GM18520 (cell line): Measurements from ENCODE around the gene POU2AF3.
"Not testable (repeated sequence)": the region's sequence is repeated elsewhere in the genome, so short reads cannot be mapped to it uniquely, and the experiment has no call there.

ENCODE experiments used
- ATAC-seq: cut with Tn5 transposase; IDR thresholded peaks from one replicate; pipeline ENCODE4 v1.9.1; 2021; ENCODE audit not compliant: unreplicated experiment

The POU2AF3 gene

DNA sequence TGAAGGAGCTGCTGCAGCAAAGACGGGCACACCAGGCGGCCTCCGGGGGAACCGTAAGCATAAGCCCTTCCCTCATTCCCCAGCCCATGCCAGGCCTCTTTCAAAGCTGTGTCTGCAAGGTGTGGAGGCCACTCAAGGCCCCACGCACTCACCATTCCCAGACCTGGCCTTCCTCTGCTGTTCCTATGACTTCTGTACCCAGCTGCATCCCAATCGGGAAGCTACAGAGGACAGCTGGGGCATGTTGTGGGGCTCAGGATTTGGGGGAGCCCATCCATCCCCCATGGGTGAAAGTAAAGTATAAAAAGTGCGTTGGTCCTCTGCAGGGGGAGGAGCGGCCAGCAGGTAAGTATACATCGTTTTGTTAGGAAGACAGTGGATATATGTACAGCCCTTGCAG, 2.2 kb downstream of the POU2AF3 start:
- ATAC-seq: no peak

- no peak for ATAC-seq
Measured at GRCh38 chr11:111301004-111301841, 2.9 kb downstream of the POU2AF3 start.

- no peak for ATAC-seq
Measured at GRCh38 chr11:111301842-111302118, 3.4 kb downstream of the POU2AF3 start.

GRCh38 chr11:111302298-111302697, 4.0 kb downstream of the POU2AF3 start:
- no peak for ATAC-seq

- ATAC-seq: no peak
Measured at GRCh38 chr11:111303461-111303860, 5.1 kb downstream of the POU2AF3 start.

GRCh38 chr11:111305162-111305802, 6.9 kb downstream of the POU2AF3 start:
- no peak for ATAC-seq

- no peak for ATAC-seq
Measured at GRCh38 chr11:111305876-111306275, 7.5 kb downstream of the POU2AF3 start.

GRCh38 chr11:111306321-111306720, 8.0 kb downstream of the POU2AF3 start:
- ATAC-seq: no peak

DNA sequence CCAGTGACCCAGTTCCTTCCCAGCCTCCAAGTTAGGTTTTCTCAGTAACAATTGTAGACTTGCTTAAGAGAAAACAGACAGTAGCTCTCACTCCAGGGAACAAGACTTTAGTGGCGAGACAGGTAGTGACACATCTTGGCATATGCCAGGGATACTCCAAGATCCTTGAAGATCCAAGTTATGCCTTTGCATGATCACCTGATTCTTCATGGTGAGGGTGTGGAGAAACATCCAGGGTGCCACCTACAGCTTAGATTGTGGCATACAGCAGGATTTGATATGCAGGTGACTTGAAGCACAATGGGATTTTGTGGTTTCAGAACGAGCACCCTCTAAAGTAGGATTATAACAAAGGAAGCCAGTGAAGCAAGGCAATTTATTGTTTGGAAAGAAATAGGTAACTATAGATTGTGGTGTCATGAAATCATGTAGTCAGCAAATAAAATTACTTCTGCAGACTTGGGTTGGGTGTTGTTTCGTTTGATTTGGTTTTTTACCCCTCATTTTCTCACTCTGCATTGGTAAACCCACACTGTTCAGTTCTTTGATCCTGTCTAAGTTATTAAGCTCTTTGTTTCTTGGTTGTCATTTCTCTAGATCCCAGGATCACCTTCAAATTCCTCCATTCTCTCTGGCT, 9.2 kb downstream of the POU2AF3 start:
- ATAC-seq: no peak

GRCh38 chr11:111308140-111308539, 9.8 kb downstream of the POU2AF3 start:
- ATAC-seq: no peak

DNA sequence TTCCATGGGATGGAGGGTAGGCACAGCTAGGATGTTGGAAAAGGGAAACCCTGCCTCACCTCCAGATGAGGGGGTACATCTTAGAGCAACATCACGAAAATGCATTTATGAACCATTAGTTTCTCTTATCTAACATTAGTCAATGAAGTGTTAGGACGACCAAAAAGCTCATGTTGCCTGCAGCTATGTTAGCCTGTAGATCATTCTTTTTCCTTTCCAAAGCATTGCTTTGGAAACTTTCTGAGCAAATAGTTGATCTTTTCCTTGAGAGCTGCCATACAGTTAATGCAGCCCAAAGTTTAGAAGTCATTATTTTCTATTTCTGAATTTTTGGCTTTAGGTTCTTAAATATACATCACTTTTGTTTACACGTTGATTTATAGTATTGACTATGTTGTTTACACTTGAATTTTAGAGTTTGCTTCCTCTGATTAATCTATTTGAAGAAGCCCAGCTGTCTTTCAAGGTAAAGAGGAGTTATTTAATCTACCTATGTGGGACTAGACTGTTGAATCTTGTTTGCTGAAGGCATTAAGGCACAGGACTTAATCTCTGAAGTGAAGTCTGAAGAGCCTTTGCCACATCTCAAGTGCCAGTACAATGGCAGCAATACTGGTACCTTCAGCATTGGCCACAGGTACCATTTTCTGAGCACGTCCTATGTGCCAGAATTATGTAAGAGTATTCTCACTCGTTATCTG, 11.0 kb downstream of the POU2AF3 start:
- ATAC-seq: no peak

DNA sequence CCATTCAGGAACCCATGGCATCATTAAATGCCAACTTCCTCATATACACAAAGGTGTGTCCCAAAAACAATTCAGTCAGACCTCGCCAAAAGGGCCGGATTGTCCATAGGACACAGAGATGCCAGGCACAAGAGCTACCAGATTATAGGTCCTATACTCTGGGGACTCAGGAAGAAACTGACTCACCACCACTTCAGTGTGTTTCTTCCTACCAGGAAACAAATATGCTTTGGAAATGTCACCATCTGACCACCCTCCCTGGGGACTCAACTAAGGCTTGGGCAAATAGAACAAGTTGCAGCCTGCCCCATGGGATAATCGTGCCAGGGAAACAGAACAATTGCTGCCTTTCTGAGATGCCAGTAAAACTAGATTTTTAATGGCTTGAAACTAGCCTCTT, 11.7 kb downstream of the POU2AF3 start:
- ATAC-seq: no peak

- no peak for ATAC-seq
Measured at GRCh38 chr11:111310723-111311122, 12.4 kb downstream of the POU2AF3 start.

DNA sequence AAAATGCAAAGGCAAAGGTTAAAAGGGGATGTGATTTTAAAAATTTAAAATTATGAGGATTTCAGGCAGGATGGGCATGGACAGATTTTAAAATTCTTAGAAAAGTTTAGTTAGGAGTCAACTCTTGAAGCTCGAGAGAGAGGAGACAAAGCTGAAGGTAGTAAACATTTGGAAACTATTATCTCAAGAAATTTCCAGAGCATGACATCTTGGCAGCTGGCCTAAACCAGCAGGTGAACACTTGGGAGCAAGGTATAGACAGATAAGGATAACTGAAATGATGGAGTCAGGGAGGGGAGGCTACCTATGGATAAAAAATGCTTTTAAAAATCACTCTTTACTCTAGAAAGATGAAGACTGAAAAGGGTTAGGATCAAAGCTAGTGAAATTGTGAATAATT, 13.7 kb downstream of the POU2AF3 start:
- no peak for ATAC-seq

GRCh38 chr11:111319296-111319695, 20.9 kb downstream of the POU2AF3 start:
- ATAC-seq: no peak

- not testable (repeated sequence) for ATAC-seq
Measured at GRCh38 chr11:111320199-111320598, 21.9 kb downstream of the POU2AF3 start.

DNA sequence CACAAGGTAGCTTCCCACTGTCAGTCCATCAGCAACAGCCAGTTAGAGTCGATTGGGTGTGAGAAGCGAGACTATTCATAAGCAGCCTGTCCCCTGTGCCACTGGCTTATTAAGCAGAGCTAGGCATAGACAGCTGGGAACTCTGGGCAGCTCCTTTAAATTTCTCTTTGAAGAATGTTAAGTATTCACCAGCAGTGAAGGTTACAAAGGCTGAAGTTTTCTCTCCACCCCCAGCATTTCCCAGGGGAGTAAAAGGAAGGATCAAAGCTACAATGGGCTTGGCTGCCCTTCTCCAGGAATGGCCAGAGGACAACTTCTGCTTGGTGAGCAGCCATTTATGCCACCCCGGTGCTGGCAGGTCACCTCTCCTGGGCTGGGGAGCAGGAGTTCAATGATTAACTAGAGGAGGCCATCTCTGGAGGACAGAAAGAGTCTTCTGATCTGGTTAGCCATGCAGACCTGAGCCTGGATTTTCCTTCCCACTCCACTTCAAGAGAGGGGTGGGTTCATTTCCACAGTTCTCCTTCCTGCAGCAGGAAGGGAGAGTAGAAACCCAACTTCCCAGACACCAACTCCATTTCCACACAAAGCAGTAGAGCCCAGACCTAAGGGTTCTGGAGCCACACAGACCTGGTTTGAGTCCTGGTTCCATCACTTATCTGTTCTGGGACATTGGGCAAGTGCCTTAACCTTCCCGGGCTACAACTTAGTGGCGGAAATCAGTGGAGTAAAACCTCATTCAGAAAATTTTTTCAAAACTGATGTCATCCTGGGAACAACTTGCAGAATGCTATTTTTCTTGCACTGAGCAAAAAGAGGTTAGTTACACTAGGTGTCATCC, 22.6 kb downstream of the POU2AF3 start:
- ATAC-seq: no peak

- no peak for ATAC-seq
Measured at GRCh38 chr11:111322534-111322933, 24.2 kb downstream of the POU2AF3 start.

GRCh38 chr11:111324277-111324720, 26.0 kb downstream of the POU2AF3 start:
- no peak for ATAC-seq

DNA sequence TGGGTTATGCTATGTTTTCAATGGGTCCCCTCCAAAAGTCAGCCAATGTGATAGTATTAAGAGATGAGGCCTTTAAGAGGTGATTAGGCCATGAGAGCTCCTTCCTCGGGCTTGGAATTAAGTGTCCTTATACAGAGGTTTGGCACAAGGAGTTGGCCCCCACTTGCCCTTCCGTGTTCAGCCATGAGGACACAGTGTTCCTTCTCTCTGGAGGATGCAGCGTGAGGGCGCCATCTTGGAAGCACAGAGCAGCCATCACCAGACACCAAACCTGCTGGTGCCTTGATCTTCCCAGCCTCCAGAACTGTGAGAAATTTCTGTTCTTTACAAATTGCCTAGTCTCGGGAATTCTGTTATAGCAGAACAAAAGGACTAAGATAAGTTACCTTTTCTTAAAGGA, 26.9 kb downstream of the POU2AF3 start:
- ATAC-seq: no peak

DNA sequence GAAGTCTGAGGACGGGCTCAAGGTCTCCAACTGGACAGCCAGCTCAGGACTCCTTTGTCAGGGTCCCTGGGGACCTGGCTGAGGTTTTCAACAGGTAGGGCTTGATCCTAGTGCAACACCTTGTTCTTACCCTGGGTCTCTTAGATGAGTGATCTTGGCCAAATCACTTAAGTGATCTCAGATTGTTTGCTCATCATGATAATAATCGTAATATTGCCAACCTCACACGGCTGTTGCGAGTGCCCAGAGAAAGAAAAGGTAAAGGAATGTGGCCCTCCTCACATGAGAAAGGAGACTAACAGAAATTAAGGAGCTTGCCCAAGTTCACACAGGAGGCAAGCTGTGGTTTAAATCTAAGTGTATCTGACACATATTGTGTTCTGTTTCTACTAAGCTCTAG, 28.5 kb downstream of the POU2AF3 start:
- no peak for ATAC-seq
